DOHH2 (cell line): ENCODE data around the gene ANGPTL7.

Experiments used
- H3F3A ChIP-seq: fragments of 200-600 bp; sonication (generic), shearing (Covaris generic); 2 replicates; pipeline ENCODE4 v1.6.0; 2016; ENCODE audit warnings: antibody characterized with exemption, mild to moderate bottlenecking; ENCODE audit not compliant: control insufficient read depth, insufficient read depth
- H3K27ac ChIP-seq: fragments of 200-600 bp; sonication (generic); 2 replicates; pipeline ENCODE4 v1.5.1; 2014; ENCODE audit warnings: low read depth, mild to moderate bottlenecking, low read length, moderate library complexity
- H3K27me3 ChIP-seq: fragments of 200-600 bp; sonication (generic); 2 replicates; pipeline ENCODE4 v1.6.1; 2014; ENCODE audit warnings: mild to moderate bottlenecking, low read length, mixed read lengths; ENCODE audit not compliant: control insufficient read depth
- H3K36me3 ChIP-seq: fragments of 200-600 bp; sonication (generic); 2 replicates; pipeline ENCODE4 v1.6.1; 2014; ENCODE audit warnings: mild to moderate bottlenecking, low read length, moderate library complexity, mixed read lengths; ENCODE audit not compliant: control insufficient read depth
- H3K4me1 ChIP-seq: fragments of 200-600 bp; sonication (generic); 2 replicates; pipeline ENCODE4 v1.6.1; 2014; ENCODE audit warnings: mild to moderate bottlenecking, low read length, mixed read lengths; ENCODE audit not compliant: control insufficient read depth
- H3K4me2 ChIP-seq: fragments of 200-600 bp; sonication (generic); 2 replicates; pipeline ENCODE4 v1.6.0; 2014; ENCODE audit warnings: mild to moderate bottlenecking, low read length, moderate library complexity
- H3K4me3 ChIP-seq: fragments of 200-600 bp; sonication (generic); 2 replicates; pipeline ENCODE4 v1.5.1; 2014; ENCODE audit warnings: mild to moderate bottlenecking, low read length, mixed read lengths
- H3K79me2 ChIP-seq: fragments of 200-600 bp; sonication (generic); 2 replicates; pipeline ENCODE4 v1.6.1; 2014; ENCODE audit warnings: mild to moderate bottlenecking, low read length, mixed read lengths; ENCODE audit not compliant: control insufficient read depth
- H3K9me2 ChIP-seq: fragments of 200-600 bp; sonication (generic); replicated peaks from 2 replicates; pipeline ENCODE4 v1.6.1; 2014; ENCODE audit warnings: mild to moderate bottlenecking, low read length, mixed read lengths; ENCODE audit not compliant: control insufficient read depth
- H3K9me3 ChIP-seq: fragments of 200-600 bp; sonication (generic); 2 replicates; pipeline ENCODE4 v1.6.1; 2014; ENCODE audit warnings: antibody characterized with exemption, low read length, mixed read lengths; ENCODE audit not compliant: control insufficient read depth, insufficient read depth
- H4K20me1 ChIP-seq: fragments of 200-600 bp; sonication (generic); 2 replicates; pipeline ENCODE4 v1.6.0; 2014; ENCODE audit warnings: low read depth, mild to moderate bottlenecking, antibody characterized with exemption, low read length, moderate library complexity; ENCODE audit not compliant: control insufficient read depth, insufficient read depth
- CTCF ChIP-seq: fragments of 200-600 bp; sonication (generic); IDR thresholded peaks from one replicate; pipeline ENCODE4 v1.5.1; 2014; ENCODE audit warnings: antibody characterized with exemption, mild to moderate bottlenecking, low read depth, low read length; ENCODE audit not compliant: poor library complexity, severe bottlenecking
- EZH2phosphoT487 ChIP-seq: fragments of 200-600 bp; sonication (generic); IDR thresholded peaks from 2 replicates; pipeline ENCODE4 v1.6.1; 2017; ENCODE audit warnings: borderline replicate concordance, mild to moderate bottlenecking, antibody characterized with exemption, low read length, moderate library complexity, mixed read lengths

ANGPTL7 gene

GRCh38 chr1:11194407-11195176 lies 5.4 kb downstream of the ANGPTL7 start:
- peaks cover 86% of the 10 kb centered on the region for H3K36me3 ChIP-seq

GRCh38 chr1:11196945-11197344 lies 7.8 kb downstream of the ANGPTL7 start:
- Histone ChIP-seq H3K4me2 (no peak overlapping the region), H3K27ac (no peak overlapping the region), H3K4me3 (no peak overlapping the region), H3K9me2 (no peaks in the 10 kb centered on the region), H3K36me3 (peaks cover 77% of the 10 kb centered on the region), H4K20me1 (no peaks in the 10 kb centered on the region), H3F3A (no peaks in the 10 kb centered on the region), H3K27me3 (no peaks in the 10 kb centered on the region), H3K4me1 (no peaks in the 10 kb centered on the region), H3K9me3 (no peaks in the 10 kb centered on the region), H3K79me2 (no peaks in the 10 kb centered on the region)
- TF ChIP-seq CTCF (no peak), EZH2phosphoT487 (no peak)

More at GRCh38 chr1:11194407-11195176, 5.4 kb downstream of the ANGPTL7 start:
- no peak overlapping the region for H3K4me3 ChIP-seq
- no peak for TF ChIP-seq EZH2phosphoT487
- no peak for TF ChIP-seq CTCF
- H3F3A ChIP-seq = no peaks in the 10 kb centered on the region
- no peaks in the 10 kb centered on the region for H4K20me1 ChIP-seq
- H3K4me2 ChIP-seq = no peak overlapping the region
- H3K79me2 ChIP-seq = no peaks in the 10 kb centered on the region
- no peaks in the 10 kb centered on the region for H3K9me2 ChIP-seq
- H3K4me1 ChIP-seq = no peaks in the 10 kb centered on the region
- no peaks in the 10 kb centered on the region for H3K27me3 ChIP-seq
- no peak overlapping the region for H3K27ac ChIP-seq
- H3K9me3 ChIP-seq = no peaks in the 10 kb centered on the region

- H3F3A ChIP-seq = no peaks in the 10 kb centered on the region
- H3K4me1 ChIP-seq = no peaks in the 10 kb centered on the region
- H4K20me1 ChIP-seq = no peaks in the 10 kb centered on the region
- H3K27ac ChIP-seq = no peak overlapping the region
- no peak overlapping the region for H3K4me3 ChIP-seq
- H3K27me3 ChIP-seq = no peaks in the 10 kb centered on the region
- TF ChIP-seq EZH2phosphoT487 = no peak
- TF ChIP-seq CTCF = no peak
- no peaks in the 10 kb centered on the region for H3K79me2 ChIP-seq
- H3K9me3 ChIP-seq = no peaks in the 10 kb centered on the region
- H3K9me2 ChIP-seq = no peaks in the 10 kb centered on the region
- no peak overlapping the region for H3K4me2 ChIP-seq
- peaks cover 75% of the 10 kb centered on the region for H3K36me3 ChIP-seq
Measured at GRCh38 chr1:11197359-11197758, 8.2 kb downstream of the ANGPTL7 start.
